Measurements from ENCODE around the gene ANKRD28. TPM values are rescaled to one million over a fixed set of nuclear protein-coding genes. Genes with fewer than 3 reads are reported as not detected.

The ANKRD28 gene
- total RNA-seq, 1 experiment from 2014 or later: 53.0 TPM

GRCh38 chr3:15713364-15713763, 84.4 kb downstream of the ANKRD28 start:
- Histone ChIP-seq H3K9ac (ENCODE audit: low read length) (no peak overlapping the region), H3K79me2 (ENCODE audit: low read length) (no peaks in the 10 kb centered on the region), H3K27ac (ENCODE audit: low read length) (no peak overlapping the region), H3K4me2 (ENCODE audit: low read length) (no peak overlapping the region), H3F3A (ENCODE audit: low read length, unreplicated experiment) (peaks cover 3% of the 10 kb centered on the region), H2AFZ (ENCODE audit: low read length) (no peak overlapping the region), H3K36me3 (ENCODE audit: low read depth, low read length) (peaks cover 18% of the 10 kb centered on the region; the same call in 1 of the 2 replicates), H4K20me1 (ENCODE audit: low read length) (no peaks in the 10 kb centered on the region), H3K9me3 (ENCODE audit: low read length) (no peaks in the 10 kb centered on the region), H3K9me2 (replicated peaks; ENCODE audit: low read length) (no peaks in the 10 kb centered on the region), H3K4me1 (ENCODE audit: insufficient read depth, low read length) (no peaks in the 10 kb centered on the region), H3K27me3 (ENCODE audit: low read length) (no peaks in the 10 kb centered on the region), H3K4me3 (ENCODE audit: low read length) (no peak overlapping the region)
- no peak for TF ChIP-seq CTCF (conservative IDR thresholded peaks at IDR 0.05; ENCODE audit: low read depth, low read length)
- BruUV-seq (replicated peaks): no TSS peak
- POLR2A ChIA-PET (ENCODE audit: unreplicated experiment): no interaction called here
- no peak for ATAC-seq
- intact Hi-C loops (cut with micrococcal nuclease): no loop called here
- no peak for DNase-seq
- CTCF ChIA-PET: no interaction called here

- ChIA-PET POLR2A (ENCODE audit: unreplicated experiment) (no interaction called here), CTCF (no interaction called here)
- Histone ChIP-seq H3K4me1 (ENCODE audit: insufficient read depth, low read length) (no peaks in the 10 kb centered on the region), H3K36me3 (ENCODE audit: low read depth, low read length) (peaks cover 31% of the 10 kb centered on the region), H3K4me2 (ENCODE audit: low read length) (no peak overlapping the region), H3K27ac (ENCODE audit: low read length) (no peak overlapping the region), H3K9me2 (replicated peaks; ENCODE audit: low read length) (no peaks in the 10 kb centered on the region), H4K20me1 (ENCODE audit: low read length) (no peaks in the 10 kb centered on the region), H3K4me3 (ENCODE audit: low read length) (no peak overlapping the region), H3K9ac (ENCODE audit: low read length) (no peak overlapping the region), H3K79me2 (ENCODE audit: low read length) (no peaks in the 10 kb centered on the region), H3K9me3 (ENCODE audit: low read length) (no peaks in the 10 kb centered on the region), H2AFZ (ENCODE audit: low read length) (no peak overlapping the region), H3K27me3 (ENCODE audit: low read length) (no peaks in the 10 kb centered on the region), H3F3A (ENCODE audit: low read length, unreplicated experiment) (peaks cover 3% of the 10 kb centered on the region)
- intact Hi-C loops (cut with micrococcal nuclease): no loop called here
- DNase-seq (no peak), ATAC-seq (no peak)
- TF ChIP-seq CTCF (conservative IDR thresholded peaks at IDR 0.05; ENCODE audit: low read depth, low read length): no peak
- TF ChIP-seq EZH2 (IDR thresholded peaks at IDR 0.05; ENCODE audit: low read length, unreplicated experiment): no peak
- no peak for TF ChIP-seq EZH2phosphoT487 (IDR thresholded peaks at IDR 0.05; ENCODE audit: borderline replicate concordance, low read length)
- BruUV-seq (replicated peaks): no TSS peak
Measured at GRCh38 chr3:15711281-15711680, 86.5 kb downstream of the ANKRD28 start.

GRCh38 chr3:15708882-15709677, 88.7 kb downstream of the ANKRD28 start:
- ChIA-PET CTCF (no interaction called here), POLR2A (ENCODE audit: unreplicated experiment) (no interaction called here)
- H3K4me1 ChIP-seq (ENCODE audit: insufficient read depth, low read length): no peaks in the 10 kb centered on the region
- no peak overlapping the region for H3K27ac ChIP-seq (ENCODE audit: low read length)
- H3K27me3 ChIP-seq (ENCODE audit: low read length): no peaks in the 10 kb centered on the region
- H4K20me1 ChIP-seq (ENCODE audit: low read length): no peaks in the 10 kb centered on the region
- no peaks in the 10 kb centered on the region for H3F3A ChIP-seq (ENCODE audit: low read length, unreplicated experiment)
- DNase-seq (no peak), ATAC-seq (no peak)
- H3K9ac ChIP-seq (ENCODE audit: low read length): no peak overlapping the region
- no peak overlapping the region for H2AFZ ChIP-seq (ENCODE audit: low read length)
- peaks cover 31% of the 10 kb centered on the region for H3K36me3 ChIP-seq (ENCODE audit: low read depth, low read length)
- no peak overlapping the region for H3K4me2 ChIP-seq (ENCODE audit: low read length)
- no peaks in the 10 kb centered on the region for H3K9me3 ChIP-seq (ENCODE audit: low read length)
- H3K9me2 ChIP-seq (replicated peaks; ENCODE audit: low read length): no peaks in the 10 kb centered on the region
- no peak for TF ChIP-seq EZH2phosphoT487 (IDR thresholded peaks at IDR 0.05; ENCODE audit: borderline replicate concordance, low read length)
- no peak overlapping the region for H3K4me3 ChIP-seq (ENCODE audit: low read length)
- no TSS peak for BruUV-seq (replicated peaks)
- intact Hi-C loops (cut with micrococcal nuclease): no loop called here
- no peaks in the 10 kb centered on the region for H3K79me2 ChIP-seq (ENCODE audit: low read length)

All from PC-3 (cell line).